ENCODE results near the gene SEMA3C. TPM values are rescaled to one million over a fixed set of nuclear protein-coding genes. Genes with fewer than 3 reads are reported as not detected.

Gene SEMA3C
- total RNA-seq, 2 experiments from 2014 or later, result not detected

DNA sequence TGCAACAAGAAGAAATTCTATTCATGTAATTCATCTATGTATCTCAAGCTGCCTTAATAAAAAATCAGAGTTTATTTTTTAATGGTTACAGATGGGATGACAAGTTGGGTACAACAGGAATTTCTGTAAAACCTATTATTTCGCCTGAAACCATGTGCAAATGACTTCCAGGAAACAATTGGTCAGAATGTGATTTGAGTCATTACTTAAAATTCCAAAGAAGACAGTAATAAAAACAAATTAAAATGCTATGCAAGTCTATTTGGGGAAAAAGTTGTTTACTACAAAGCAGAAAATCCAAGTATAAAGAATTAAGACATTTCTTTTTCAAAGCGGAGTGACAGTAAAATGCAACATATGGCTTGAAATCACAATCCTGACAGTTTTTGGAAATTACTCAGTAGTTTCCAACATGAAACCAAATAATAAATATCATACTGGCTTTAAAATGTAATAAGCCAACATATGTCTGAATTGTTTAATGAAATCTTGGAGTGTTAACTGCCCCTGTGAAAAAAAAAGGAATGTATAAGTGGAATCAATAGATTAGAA is 41.5 kb upstream of the SEMA3C start:
- intact Hi-C loops (cut with micrococcal nuclease), result no loop called here
- H3K9me3 Mint-ChIP-seq, result peaks cover 2% of the 10 kb centered on the region
- no peak overlapping the region for H3K27ac Mint-ChIP-seq
- DNase-seq (no peak), ATAC-seq (no peak)
- no peaks in the 10 kb centered on the region for H3K27me3 Mint-ChIP-seq
- POLR2A ChIA-PET, result no interaction called here
- CTCF ChIA-PET, result no interaction called here
- no peaks in the 10 kb centered on the region for H3K4me1 Mint-ChIP-seq (ENCODE audit: low read depth)
- TF ChIP-seq, protein P1, sequence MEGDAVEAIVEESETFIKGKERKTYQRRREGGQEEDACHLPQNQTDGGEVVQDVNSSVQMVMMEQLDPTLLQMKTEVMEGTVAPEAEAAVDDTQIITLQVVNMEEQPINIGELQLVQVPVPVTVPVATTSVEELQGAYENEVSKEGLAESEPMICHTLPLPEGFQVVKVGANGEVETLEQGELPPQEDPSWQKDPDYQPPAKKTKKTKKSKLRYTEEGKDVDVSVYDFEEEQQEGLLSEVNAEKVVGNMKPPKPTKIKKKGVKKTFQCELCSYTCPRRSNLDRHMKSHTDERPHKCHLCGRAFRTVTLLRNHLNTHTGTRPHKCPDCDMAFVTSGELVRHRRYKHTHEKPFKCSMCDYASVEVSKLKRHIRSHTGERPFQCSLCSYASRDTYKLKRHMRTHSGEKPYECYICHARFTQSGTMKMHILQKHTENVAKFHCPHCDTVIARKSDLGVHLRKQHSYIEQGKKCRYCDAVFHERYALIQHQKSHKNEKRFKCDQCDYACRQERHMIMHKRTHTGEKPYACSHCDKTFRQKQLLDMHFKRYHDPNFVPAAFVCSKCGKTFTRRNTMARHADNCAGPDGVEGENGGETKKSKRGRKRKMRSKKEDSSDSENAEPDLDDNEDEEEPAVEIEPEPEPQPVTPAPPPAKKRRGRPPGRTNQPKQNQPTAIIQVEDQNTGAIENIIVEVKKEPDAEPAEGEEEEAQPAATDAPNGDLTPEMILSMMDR (IDR thresholded peaks at IDR 0.05), result no peak
- no peak overlapping the region for H3K4me3 Mint-ChIP-seq
- no peaks in the 10 kb centered on the region for H3K36me3 Mint-ChIP-seq (ENCODE audit: low read depth)

DNA sequence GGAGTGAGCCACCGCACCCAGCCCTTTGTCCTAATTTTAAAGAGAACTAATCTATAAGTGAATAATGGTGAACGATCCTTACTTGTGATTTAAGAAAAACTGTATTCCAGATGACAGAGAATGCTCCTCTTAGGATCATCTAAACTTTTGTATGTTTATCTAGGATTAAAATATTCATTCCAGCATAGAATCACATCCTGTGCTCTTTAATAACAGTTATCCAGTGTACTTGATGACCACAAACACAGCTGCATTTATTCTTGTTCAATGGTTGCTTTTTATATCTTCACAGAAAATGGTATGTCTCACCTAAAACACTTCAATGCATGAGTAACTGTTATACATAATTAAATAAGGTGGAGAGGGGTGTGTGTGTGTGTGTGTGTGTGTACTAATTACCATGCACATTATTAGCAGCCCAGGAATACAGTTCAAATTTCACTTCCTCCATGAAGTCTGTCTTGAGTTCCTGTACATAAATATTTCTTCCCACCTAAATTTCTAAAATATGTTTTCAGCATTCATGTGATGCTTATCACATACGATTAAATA is 38.5 kb upstream of the SEMA3C start:
- no peak for ATAC-seq
- intact Hi-C loops (cut with micrococcal nuclease), result no loop called here
- no peak for DNase-seq

DNA sequence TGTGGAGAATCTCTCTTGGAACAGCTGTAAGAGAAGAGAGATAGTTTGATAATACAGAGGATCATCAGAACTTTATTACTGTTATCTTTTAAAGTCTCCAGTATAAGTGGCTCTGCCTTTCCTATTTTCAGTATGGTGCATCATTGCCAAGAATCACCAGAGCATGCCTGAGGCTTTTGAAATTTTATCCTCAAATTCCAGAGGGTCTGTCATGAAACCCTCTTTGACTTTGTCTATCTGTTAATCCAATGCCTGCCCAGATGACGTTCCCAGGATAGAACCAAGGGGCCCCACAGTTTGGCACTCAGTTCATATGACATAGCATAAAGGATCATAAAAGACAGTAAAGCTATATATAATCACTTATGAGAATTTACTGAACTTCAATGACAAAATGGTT is 35.3 kb upstream of the SEMA3C start:
- no peak overlapping the region for H3K4me3 Mint-ChIP-seq
- ChIA-PET POLR2A (no interaction called here), CTCF (no interaction called here)
- DNase-seq (no peak), ATAC-seq (no peak)
- no peaks in the 10 kb centered on the region for H3K9me3 Mint-ChIP-seq
- TF ChIP-seq, protein P1 (IDR thresholded peaks at IDR 0.05), result no peak
- H3K27me3 Mint-ChIP-seq, result no peaks in the 10 kb centered on the region
- H3K36me3 Mint-ChIP-seq (ENCODE audit: low read depth), result no peaks in the 10 kb centered on the region
- no peak overlapping the region for H3K27ac Mint-ChIP-seq
- no peaks in the 10 kb centered on the region for H3K4me1 Mint-ChIP-seq (ENCODE audit: low read depth)
- intact Hi-C loops (cut with micrococcal nuclease), result no loop called here

More for the DNA sequence above, 38.5 kb upstream of the SEMA3C start:
- Mint-ChIP-seq H3K9me3 (peaks cover 2% of the 10 kb centered on the region), H3K27me3 (no peaks in the 10 kb centered on the region), H3K27ac (no peak overlapping the region), H3K36me3 (ENCODE audit: low read depth) (no peaks in the 10 kb centered on the region), H3K4me1 (ENCODE audit: low read depth) (no peaks in the 10 kb centered on the region), H3K4me3 (no peak overlapping the region)
- POLR2A ChIA-PET, result no interaction called here
- CTCF ChIA-PET, result no interaction called here
- TF ChIP-seq, protein P1 (IDR thresholded peaks at IDR 0.05), result no peak

DNA sequence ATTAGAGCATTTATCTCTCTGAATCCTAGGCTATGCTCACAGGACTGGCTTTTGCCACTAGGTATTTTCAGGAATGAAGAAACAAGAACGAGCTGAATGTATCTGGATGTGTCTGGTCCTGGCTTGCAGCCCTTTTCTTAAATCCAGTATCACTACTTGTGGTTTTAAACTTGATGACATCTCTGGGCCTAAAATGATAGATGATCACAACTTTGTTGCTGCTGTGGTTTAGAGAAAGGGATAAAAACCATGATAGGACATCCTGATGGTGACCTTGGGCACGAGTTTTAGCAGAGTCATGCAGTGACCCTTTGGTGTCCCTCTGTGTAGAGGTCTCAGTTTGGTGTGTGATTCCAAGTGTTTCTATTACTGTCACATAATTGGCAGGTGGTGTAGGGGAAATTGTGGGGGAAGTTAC is 31.7 kb upstream of the SEMA3C start:
- TF ChIP-seq, protein P1 (IDR thresholded peaks at IDR 0.05), result no peak
- Mint-ChIP-seq H3K4me1 (ENCODE audit: low read depth) (no peaks in the 10 kb centered on the region), H3K27me3 (no peaks in the 10 kb centered on the region), H3K36me3 (ENCODE audit: low read depth) (no peaks in the 10 kb centered on the region), H3K9me3 (no peaks in the 10 kb centered on the region), H3K4me3 (no peak overlapping the region), H3K27ac (no peak overlapping the region)
- intact Hi-C loops (cut with micrococcal nuclease), result no loop called here
- ATAC-seq, result no peak
- POLR2A ChIA-PET, result no interaction called here
- CTCF ChIA-PET, result no interaction called here
- no peak for DNase-seq

DNA sequence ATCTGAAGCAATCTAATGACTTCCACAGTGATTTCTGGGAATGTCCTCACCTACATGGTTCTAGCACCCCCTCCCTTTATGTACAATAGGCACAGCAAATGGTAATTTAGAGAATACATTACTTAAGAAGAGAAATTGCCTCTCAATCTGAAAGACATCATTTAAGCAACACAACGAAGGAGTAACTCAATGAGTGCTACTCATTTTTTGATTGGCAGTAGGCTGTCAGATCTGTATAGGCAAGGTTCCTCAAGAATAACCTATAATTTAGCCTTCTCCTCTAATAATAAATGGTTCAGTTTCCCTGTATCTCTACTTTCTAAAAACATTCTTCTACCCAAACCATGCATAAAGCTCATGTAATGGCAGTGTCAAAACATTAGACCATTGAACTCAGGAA is 30.6 kb upstream of the SEMA3C start:
- H3K27ac Mint-ChIP-seq, result no peak overlapping the region
- no peak for ATAC-seq
- no peak for DNase-seq
- ChIA-PET CTCF (no interaction called here), POLR2A (no interaction called here)
- H3K4me3 Mint-ChIP-seq, result no peak overlapping the region
- no peaks in the 10 kb centered on the region for H3K9me3 Mint-ChIP-seq
- TF ChIP-seq, protein P1 (IDR thresholded peaks at IDR 0.05), result no peak
- no peaks in the 10 kb centered on the region for H3K27me3 Mint-ChIP-seq
- no peaks in the 10 kb centered on the region for H3K36me3 Mint-ChIP-seq (ENCODE audit: low read depth)
- intact Hi-C loops (cut with micrococcal nuclease), result no loop called here
- H3K4me1 Mint-ChIP-seq (ENCODE audit: low read depth), result no peaks in the 10 kb centered on the region
